A549 treated with GW870086 at 1 μM for 4 hours (cell line): ENCODE data around the gene GALNT12. TPM values are rescaled to one million over a fixed set of nuclear protein-coding genes. Genes with fewer than 3 reads are reported as not detected.

ENCODE experiments used
- total RNA-seq: library from RNA; stranded (reverse); fragments of 200-300 nt; extraction: Qiagen RNA extraction; gene quantifications from 5 replicates; pipeline ENCODE4 v1.2.3, GENCODE V29; 2022; ENCODE audit warnings: low read depth

GALNT12 gene
- total RNA-seq = 2.4 to 4.5 TPM (median 4.1 TPM) in 5 replicates

DNA sequence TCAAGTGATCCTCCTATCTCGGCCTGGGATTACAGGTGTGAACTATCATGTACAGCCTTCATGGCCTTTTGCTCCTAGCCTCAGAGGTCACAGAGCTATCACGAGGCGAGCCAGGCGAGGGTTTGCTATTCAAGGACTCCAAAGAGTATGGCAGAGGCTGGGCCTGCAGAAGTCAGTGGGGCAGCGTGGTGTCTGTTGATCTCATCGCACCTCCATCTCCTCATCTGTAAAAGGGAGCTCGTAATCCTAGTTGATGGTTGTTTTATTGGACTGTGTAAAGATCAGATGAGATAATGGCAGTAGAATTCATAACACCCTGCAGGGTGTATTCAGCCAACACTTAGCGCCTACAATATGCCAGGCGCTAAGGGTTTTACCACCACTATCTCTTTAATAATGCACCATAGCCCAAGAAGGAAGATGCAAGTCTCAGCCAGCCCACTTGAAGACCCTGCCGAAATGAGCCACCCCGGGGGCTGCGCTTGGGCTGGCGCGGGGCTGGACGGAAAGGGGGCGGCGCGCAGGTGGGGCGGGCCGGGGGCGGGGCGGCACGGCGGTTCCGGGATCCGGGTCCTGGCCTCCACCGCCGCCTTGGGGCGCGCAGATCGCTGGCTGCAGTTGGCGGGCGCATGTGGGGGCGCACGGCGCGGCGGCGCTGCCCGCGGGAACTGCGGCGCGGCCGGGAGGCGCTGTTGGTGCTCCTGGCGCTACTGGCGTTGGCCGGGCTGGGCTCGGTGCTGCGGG, at the start of gene GALNT12:
TSS of gene GALNT12 (plus strand) at position 601 of the 744 bp plus-strand sequence. CDS start at position 630, 29 bp downstream.

DNA sequence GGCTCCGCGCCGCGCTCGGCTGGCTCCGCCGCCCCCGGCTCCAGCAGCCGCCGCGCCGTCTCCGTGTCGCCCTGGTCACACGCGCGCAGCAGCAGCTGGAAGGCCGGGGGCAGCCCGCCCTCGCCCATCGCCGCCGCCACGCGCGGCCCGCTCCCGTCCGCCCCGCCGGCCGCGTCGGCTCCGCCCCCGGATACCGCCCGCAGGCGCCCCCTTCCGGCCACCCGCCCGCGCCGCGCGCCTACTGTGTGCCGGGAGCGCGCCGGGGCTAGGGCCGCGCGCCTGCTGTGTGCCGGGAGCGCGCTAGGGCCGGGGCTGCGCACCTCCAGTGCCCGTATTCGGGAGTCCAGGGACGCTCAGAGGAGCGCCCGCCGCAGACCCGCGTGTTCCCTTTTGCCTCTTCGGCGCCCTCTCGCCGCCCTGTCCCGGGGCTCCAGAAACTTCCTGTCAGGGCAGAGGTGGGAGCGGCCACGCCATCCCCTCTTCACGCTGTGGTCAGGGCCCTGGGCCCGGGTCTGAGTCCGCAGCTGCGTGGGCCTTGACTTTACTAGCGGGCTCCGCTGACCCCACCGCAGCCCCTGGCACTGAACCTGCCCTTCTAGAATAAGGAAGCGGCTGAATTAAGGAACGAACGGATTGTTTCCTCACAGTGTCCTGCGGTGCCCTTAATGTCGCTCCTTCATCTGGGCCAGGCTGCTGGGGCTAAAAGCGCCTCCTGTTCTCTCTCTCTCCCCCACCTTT, 10.9 kb upstream of the GALNT12 start, which contains the start of gene ANKS6:
TSS of gene ANKS6 (minus strand) at position 192 of the 738 bp plus-strand sequence. CDS start at position 128, 64 bp downstream.

Other genes with a start within 250 kb of the GALNT12 start
- gene GABBR2, start 98.7 kb upstream of the GALNT12 start, total RNA-seq = 0.06 to 0.45 TPM (median 0.15 TPM) in 5 replicates
- gene ANKS6, start 11.1 kb upstream of the GALNT12 start, total RNA-seq = 14.0 to 24.1 TPM (median 22.5 TPM) in 5 replicates
- gene COL15A1, start 136.2 kb downstream of the GALNT12 start, total RNA-seq = 0.23 to 0.77 TPM (median 0.56 TPM) in 5 replicates